ENCODE data around the gene KCNN3. TPM values are rescaled to one million over a fixed set of nuclear protein-coding genes. Genes with fewer than 3 reads are reported as not detected.

The KCNN3 gene
- total and polyA plus RNA-seq, 2 of the 13 experiments (the other 11 are each of a cell fraction or from before 2014, with no cell fraction given): not detected

DNA sequence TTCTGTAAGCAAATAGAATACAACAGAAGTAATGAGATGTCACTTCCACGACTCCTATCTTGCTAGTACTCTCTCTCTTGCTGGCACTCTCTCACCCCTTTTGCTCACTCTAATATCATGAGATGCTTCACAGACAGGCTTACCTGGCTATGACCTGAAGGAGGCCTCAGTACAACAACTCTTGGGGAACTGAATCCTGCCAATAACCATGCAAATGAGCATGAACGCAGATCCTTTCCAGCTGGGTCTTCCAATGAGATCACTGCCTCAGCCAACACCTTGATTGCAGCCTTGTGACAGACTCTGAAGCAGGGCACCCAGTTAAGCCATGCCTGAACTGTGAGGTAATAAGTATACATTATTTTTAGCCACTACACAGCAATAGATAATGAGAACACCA is 209.0 kb downstream of the KCNN3 start:
- intact Hi-C loops (cut with micrococcal nuclease; ENCODE audit: unreplicated experiment): no loop called here
- ChIA-PET CTCF (ENCODE audit: low intra/inter-chr PET ratio, low total read pairs) (no interaction called here), POLR2A (no interaction called here)
- no peaks in the 10 kb centered on the region for H4K20me1 ChIP-seq (ENCODE audit: insufficient read depth, low read length)
- H2AFZ ChIP-seq (ENCODE audit: low read length): no peak overlapping the region
- H3K36me3 ChIP-seq (replicated peaks in 1 of 2; ENCODE audit: control insufficient read depth in 1 of 2, insufficient read depth in 2 of 2, low read length in 2 of 2): no peaks in the 10 kb centered on the region
- in situ Hi-C loops (cut with HindIII; ENCODE audit: extremely low pct_ligation_motif_present, low pct_unique_long_range_greater_than_20kb): loop anchor here (10.0 kb wide), 2 partner anchors 94 to 214 kb away; partner anchors contain the start of gene KCNN3
- peaks cover 0 to 3% of the 10 kb centered on the region in 2 experiments; a peak in 1 of 5 replicates for H3K27me3 ChIP-seq (ENCODE audit: control insufficient read depth in 1 of 2, insufficient read depth in 2 of 2, low read length in 2 of 2)
- TF ChIP-seq, protein P1, sequence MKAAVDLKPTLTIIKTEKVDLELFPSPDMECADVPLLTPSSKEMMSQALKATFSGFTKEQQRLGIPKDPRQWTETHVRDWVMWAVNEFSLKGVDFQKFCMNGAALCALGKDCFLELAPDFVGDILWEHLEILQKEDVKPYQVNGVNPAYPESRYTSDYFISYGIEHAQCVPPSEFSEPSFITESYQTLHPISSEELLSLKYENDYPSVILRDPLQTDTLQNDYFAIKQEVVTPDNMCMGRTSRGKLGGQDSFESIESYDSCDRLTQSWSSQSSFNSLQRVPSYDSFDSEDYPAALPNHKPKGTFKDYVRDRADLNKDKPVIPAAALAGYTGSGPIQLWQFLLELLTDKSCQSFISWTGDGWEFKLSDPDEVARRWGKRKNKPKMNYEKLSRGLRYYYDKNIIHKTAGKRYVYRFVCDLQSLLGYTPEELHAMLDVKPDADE (CRISPR knock-in tag; IDR thresholded peaks at IDR 0.05): no peak
- DNase-seq (ENCODE audit: low spot score): no peak
- H3K9ac ChIP-seq (ENCODE audit: insufficient read depth, low read depth, low read length): no peak overlapping the region
- WGBS (ENCODE audit: low lambda C conversion rate): 0% methylated on average over 2 of the region's 2 CpGs
- no peak overlapping the region for H3K4me3 ChIP-seq (replicated peaks in 1 of 3; ENCODE audit: insufficient read depth in 1 of 3, low read depth in 2 of 3, low read length in 3 of 3)
- no peaks in the 10 kb centered on the region for H3K4me1 ChIP-seq (ENCODE audit: insufficient read depth, low read length)
- H3K79me2 ChIP-seq (ENCODE audit: insufficient read depth, low read length): no peaks in the 10 kb centered on the region
- H3K27ac ChIP-seq (ENCODE audit: extremely low read length, insufficient read depth, low read length): no peak overlapping the region
- BruUV-seq (replicated peaks): no TSS peak
- no peaks in the 10 kb centered on the region for H3K9me3 ChIP-seq (ENCODE audit: low read length)
- no peak overlapping the region for H3K4me2 ChIP-seq (ENCODE audit: low read depth, low read length)
- no peak for FAIRE-seq
- no peak for ATAC-seq

DNA sequence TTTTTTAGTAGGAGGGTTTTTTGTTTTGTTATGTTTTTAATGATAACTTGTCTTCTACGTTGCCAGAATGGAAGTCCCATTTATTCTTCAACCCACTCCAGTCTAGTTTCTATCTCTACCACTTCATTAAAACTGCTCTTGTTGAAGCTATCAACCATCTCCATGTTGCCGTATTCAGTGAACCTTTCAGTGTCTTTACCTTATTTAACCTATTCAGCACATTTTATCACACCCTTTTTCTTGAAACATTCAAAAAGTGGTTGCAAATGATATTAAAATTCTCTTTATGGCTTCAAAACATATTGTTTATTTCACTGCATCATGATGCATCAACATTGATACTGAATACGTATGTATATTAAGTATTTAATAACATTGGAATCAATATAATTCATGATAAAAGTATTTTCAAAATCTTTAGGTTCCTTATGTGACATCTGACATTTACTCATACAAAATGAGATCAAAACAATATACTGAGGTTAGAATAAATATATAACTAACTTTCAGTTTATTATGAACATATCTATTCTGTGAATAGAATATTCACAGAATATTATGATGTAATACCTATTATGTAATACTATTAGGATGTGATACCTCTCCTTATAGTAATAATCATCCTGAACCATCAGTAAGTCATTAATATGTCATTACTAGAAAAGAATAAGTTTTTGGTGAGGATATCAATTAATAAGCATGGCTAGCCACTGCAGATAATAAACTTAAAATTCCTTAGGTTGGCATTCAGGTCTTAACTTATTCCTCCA is 210.1 kb downstream of the KCNN3 start:
- H3K27me3 ChIP-seq (ENCODE audit: control insufficient read depth in 1 of 2, insufficient read depth in 2 of 2, low read length in 2 of 2): peaks cover 0 to 3% of the 10 kb centered on the region in 2 experiments; a peak in 1 of 5 replicates
- TF ChIP-seq ZNF274 (CRISPR knock-in tag; IDR thresholded peaks at IDR 0.05): no peak
- TF ChIP-seq, protein P2, sequence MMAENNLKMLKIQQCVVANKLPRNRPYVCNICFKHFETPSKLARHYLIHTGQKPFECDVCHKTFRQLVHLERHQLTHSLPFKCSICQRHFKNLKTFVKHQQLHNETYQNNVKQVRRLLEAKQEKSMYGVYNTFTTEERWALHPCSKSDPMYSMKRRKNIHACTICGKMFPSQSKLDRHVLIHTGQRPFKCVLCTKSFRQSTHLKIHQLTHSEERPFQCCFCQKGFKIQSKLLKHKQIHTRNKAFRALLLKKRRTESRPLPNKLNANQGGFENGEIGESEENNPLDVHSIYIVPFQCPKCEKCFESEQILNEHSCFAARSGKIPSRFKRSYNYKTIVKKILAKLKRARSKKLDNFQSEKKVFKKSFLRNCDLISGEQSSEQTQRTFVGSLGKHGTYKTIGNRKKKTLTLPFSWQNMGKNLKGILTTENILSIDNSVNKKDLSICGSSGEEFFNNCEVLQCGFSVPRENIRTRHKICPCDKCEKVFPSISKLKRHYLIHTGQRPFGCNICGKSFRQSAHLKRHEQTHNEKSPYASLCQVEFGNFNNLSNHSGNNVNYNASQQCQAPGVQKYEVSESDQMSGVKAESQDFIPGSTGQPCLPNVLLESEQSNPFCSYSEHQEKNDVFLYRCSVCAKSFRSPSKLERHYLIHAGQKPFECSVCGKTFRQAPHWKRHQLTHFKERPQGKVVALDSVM (CRISPR knock-in tag; IDR thresholded peaks at IDR 0.05): no peak
- TF ChIP-seq MAFF (IDR thresholded peaks at IDR 0.05; ENCODE audit: low read depth, low read length): peak; percentile 34; the same call in 1 of the 2 replicates
- TF ChIP-seq, protein P3, sequence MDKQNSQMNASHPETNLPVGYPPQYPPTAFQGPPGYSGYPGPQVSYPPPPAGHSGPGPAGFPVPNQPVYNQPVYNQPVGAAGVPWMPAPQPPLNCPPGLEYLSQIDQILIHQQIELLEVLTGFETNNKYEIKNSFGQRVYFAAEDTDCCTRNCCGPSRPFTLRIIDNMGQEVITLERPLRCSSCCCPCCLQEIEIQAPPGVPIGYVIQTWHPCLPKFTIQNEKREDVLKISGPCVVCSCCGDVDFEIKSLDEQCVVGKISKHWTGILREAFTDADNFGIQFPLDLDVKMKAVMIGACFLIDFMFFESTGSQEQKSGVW (CRISPR knock-in tag; IDR thresholded peaks at IDR 0.05; ENCODE audit: borderline replicate concordance): no peak
- TF ChIP-seq SIX4 (CRISPR knock-in tag; IDR thresholded peaks at IDR 0.05): no peak
- peak; percentile 37; the same call in 1 of the 2 replicates for TF ChIP-seq ATF7 (IDR thresholded peaks at IDR 0.05)
- no peak for TF ChIP-seq ATF7 (CRISPR knock-in tag; IDR thresholded peaks at IDR 0.05)
- TF ChIP-seq MAFK (conservative IDR thresholded peaks at IDR 0.05 in 1 of 2, IDR thresholded peaks at IDR 0.05 in 1 of 2; ENCODE audit: low read length in 2 of 2): peak; percentile 38 to 40; a peak in 1 of 4 replicates
- WGBS (ENCODE audit: low lambda C conversion rate): 2% methylated on average over 3 of the region's 3 CpGs
- ChIA-PET CTCF (ENCODE audit: low intra/inter-chr PET ratio, low total read pairs) (no interaction called here), POLR2A (no interaction called here)
- in situ Hi-C loops (cut with HindIII; ENCODE audit: extremely low pct_ligation_motif_present, low pct_unique_long_range_greater_than_20kb) (loop anchor here (10.0 kb wide), 2 partner anchors 95 to 215 kb away; partner anchors contain the start of gene KCNN3), intact Hi-C loops (cut with micrococcal nuclease; ENCODE audit: unreplicated experiment) (no loop called here)
- no peak overlapping the region for H3K4me3 ChIP-seq (replicated peaks in 1 of 3; ENCODE audit: insufficient read depth in 1 of 3, low read depth in 2 of 3, low read length in 3 of 3)
- no peak overlapping the region for H3K4me2 ChIP-seq (ENCODE audit: low read depth, low read length)
- H3K79me2 ChIP-seq (ENCODE audit: insufficient read depth, low read length): no peaks in the 10 kb centered on the region
- no peak overlapping the region for H3K27ac ChIP-seq (ENCODE audit: extremely low read length, insufficient read depth, low read length)
- H4K20me1 ChIP-seq (ENCODE audit: insufficient read depth, low read length): no peaks in the 10 kb centered on the region
- H3K9ac ChIP-seq (ENCODE audit: insufficient read depth, low read depth, low read length): no peak overlapping the region
- H3K4me1 ChIP-seq (ENCODE audit: insufficient read depth, low read length): no peaks in the 10 kb centered on the region
- DNase-seq (ENCODE audit: low spot score) (no peak), FAIRE-seq (no peak), ATAC-seq (no peak)
- BruUV-seq (replicated peaks): no TSS peak
- H3K36me3 ChIP-seq (replicated peaks in 1 of 2; ENCODE audit: control insufficient read depth in 1 of 2, insufficient read depth in 2 of 2, low read length in 2 of 2): no peaks in the 10 kb centered on the region
- H3K9me3 ChIP-seq (ENCODE audit: low read length): no peaks in the 10 kb centered on the region
- no peak overlapping the region for H2AFZ ChIP-seq (ENCODE audit: low read length)

Measured in HepG2 (cell line).